ENCODE results near the gene PCDH18. TPM values are rescaled to one million over a fixed set of nuclear protein-coding genes. Genes with fewer than 3 reads are reported as not detected.
"Not testable (repeated sequence)": the region's sequence is repeated elsewhere in the genome, so short reads cannot be mapped to it uniquely, and the experiment has no call there.

Gene PCDH18
- total and polyA plus RNA-seq, 2 experiments from 2014 or later = 19.5 to 68.1 TPM

DNA sequence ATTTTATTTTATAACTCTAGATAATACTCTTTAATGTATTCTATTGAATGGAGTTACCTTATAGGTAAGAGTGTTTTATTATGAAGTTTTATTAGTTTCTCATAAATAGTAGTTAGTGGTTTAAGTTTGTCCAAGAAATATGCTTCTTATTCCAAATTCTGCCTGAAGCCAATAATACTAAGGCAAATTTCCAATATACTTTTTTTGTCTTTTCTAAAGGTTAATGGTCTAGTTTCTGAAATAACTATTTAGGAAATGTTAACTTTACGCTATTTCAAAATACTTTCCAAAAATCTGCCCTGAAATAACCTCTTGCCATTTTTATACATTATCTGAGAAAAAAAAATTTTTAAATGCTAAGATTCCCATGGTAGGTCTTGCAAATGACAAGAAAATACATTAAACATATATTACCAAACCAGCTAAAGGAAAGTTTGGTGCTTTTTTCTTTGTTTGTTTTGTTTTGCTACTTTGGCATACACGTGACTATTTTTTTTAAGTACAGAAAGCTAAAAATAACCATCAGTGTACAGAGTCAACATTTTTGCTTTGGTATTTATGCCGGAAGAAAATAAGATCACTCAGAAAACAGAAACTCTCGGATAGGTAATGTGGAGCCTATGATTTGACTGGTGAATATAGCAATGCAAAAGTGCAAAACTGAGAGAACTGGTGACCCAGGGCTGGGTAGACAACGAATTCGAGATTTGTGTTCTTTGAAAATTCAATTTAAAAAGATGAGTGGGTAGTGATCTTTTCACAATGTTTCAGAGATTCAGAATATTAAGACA is 29.8 kb downstream of the PCDH18 start:
- Histone ChIP-seq H3K36me3 (ENCODE audit: insufficient read depth) (no peaks in the 10 kb centered on the region), H3K9me2 (ENCODE audit: insufficient read depth) (no peaks in the 10 kb centered on the region), H3K4me3 (no peak overlapping the region), H3K27me3 (ENCODE audit: insufficient read depth) (no peaks in the 10 kb centered on the region), H3F3A (replicated peaks; ENCODE audit: low read depth) (no peaks in the 10 kb centered on the region), H3K79me2 (replicated peaks; ENCODE audit: insufficient read depth) (no peaks in the 10 kb centered on the region), H3K27ac (ENCODE audit: low read depth) (no peak overlapping the region), H3K4me2 (no peak overlapping the region), H3K4me1 (ENCODE audit: insufficient read depth) (no peaks in the 10 kb centered on the region), H4K20me1 (replicated peaks; ENCODE audit: insufficient read depth) (no peaks in the 10 kb centered on the region), H2AFZ (no peak overlapping the region)
- TF ChIP-seq, protein P1, sequence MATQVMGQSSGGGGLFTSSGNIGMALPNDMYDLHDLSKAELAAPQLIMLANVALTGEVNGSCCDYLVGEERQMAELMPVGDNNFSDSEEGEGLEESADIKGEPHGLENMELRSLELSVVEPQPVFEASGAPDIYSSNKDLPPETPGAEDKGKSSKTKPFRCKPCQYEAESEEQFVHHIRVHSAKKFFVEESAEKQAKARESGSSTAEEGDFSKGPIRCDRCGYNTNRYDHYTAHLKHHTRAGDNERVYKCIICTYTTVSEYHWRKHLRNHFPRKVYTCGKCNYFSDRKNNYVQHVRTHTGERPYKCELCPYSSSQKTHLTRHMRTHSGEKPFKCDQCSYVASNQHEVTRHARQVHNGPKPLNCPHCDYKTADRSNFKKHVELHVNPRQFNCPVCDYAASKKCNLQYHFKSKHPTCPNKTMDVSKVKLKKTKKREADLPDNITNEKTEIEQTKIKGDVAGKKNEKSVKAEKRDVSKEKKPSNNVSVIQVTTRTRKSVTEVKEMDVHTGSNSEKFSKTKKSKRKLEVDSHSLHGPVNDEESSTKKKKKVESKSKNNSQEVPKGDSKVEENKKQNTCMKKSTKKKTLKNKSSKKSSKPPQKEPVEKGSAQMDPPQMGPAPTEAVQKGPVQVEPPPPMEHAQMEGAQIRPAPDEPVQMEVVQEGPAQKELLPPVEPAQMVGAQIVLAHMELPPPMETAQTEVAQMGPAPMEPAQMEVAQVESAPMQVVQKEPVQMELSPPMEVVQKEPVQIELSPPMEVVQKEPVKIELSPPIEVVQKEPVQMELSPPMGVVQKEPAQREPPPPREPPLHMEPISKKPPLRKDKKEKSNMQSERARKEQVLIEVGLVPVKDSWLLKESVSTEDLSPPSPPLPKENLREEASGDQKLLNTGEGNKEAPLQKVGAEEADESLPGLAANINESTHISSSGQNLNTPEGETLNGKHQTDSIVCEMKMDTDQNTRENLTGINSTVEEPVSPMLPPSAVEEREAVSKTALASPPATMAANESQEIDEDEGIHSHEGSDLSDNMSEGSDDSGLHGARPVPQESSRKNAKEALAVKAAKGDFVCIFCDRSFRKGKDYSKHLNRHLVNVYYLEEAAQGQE (IDR thresholded peaks at IDR 0.05; ENCODE audit: unreplicated experiment) = no peak
- no peak for TF ChIP-seq ZNF331 (CRISPR knock-in tag; IDR thresholded peaks at IDR 0.05; ENCODE audit: low read depth)
- no peak for TF ChIP-seq STAT1 (IDR thresholded peaks at IDR 0.05; ENCODE audit: unreplicated experiment)
- TF ChIP-seq JUNB (IDR thresholded peaks at IDR 0.05; ENCODE audit: unreplicated experiment) = no peak
- no peak for TF ChIP-seq CREB1 (CRISPR knock-in tag; IDR thresholded peaks at IDR 0.05; ENCODE audit: low read depth)
- no peak for TF ChIP-seq NANOG (IDR thresholded peaks at IDR 0.05; ENCODE audit: borderline replicate concordance)
- no peaks in the 10 kb centered on the region for H3K36me3 Mint-ChIP-seq (ENCODE audit: low read depth)
- no peak overlapping the region for H3K27ac Mint-ChIP-seq
- H3K4me3 Mint-ChIP-seq = no peak overlapping the region
- peaks cover 2% of the 10 kb centered on the region; the same call in 2 of the 3 replicates for H3K9me3 Mint-ChIP-seq
- ATAC-seq = no peak
- no peaks in the 10 kb centered on the region for H3K27me3 Mint-ChIP-seq (ENCODE audit: insufficient read depth, low read depth, poor library complexity)
- DNase-seq (ENCODE audit: low spot score) = no peak
- no peaks in the 10 kb centered on the region for H3K4me1 Mint-ChIP-seq

DNA sequence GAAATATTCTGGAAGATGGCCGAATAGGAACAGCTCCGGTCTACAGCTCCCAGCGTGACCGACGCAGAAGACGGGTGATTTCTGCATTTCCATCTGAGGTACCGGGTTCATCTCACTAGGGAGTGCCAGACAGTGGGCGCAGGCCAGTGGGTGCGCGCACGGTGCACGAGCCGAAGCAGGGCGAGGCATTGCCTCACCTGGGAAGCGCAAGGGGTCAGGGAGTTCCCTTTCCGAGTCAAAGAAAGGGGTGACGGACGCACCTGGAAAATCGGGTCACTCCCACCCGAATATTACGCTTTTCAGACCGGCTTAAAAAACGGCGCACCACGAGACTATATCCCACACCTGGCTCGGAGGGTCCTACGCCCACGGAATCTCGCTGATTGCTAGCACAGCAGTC is 36.0 kb downstream of the PCDH18 start:
- not testable (repeated sequence) for ATAC-seq; H3K4me1 Mint-ChIP-seq; H3F3A ChIP-seq (replicated peaks; ENCODE audit: low read depth); H3K9me2 ChIP-seq (ENCODE audit: insufficient read depth); H3K27ac ChIP-seq (ENCODE audit: low read depth); H2AFZ ChIP-seq; H3K79me2 ChIP-seq (replicated peaks; ENCODE audit: insufficient read depth); H3K27ac Mint-ChIP-seq; H3K36me3 ChIP-seq (ENCODE audit: insufficient read depth); H3K4me1 ChIP-seq (ENCODE audit: insufficient read depth); H3K27me3 Mint-ChIP-seq (ENCODE audit: insufficient read depth, low read depth, poor library complexity); DNase-seq (ENCODE audit: low spot score); H3K9me3 Mint-ChIP-seq; H4K20me1 ChIP-seq (replicated peaks; ENCODE audit: insufficient read depth); H3K27me3 ChIP-seq (ENCODE audit: insufficient read depth); H3K36me3 Mint-ChIP-seq (ENCODE audit: low read depth)
- peak overlapping the region; percentile 66; the same call in 1 of the 2 replicates for H3K4me2 ChIP-seq
- H3K4me3 ChIP-seq = peak overlapping the region; percentile 45
- peak overlapping the region; percentile 58; the same call in 2 of the 3 replicates for H3K4me3 Mint-ChIP-seq
